Endometrial microvascular endothelial cells (primary cell): ENCODE data around the gene REV1. TPM values are rescaled to one million over a fixed set of nuclear protein-coding genes. Genes with fewer than 3 reads are reported as not detected.

Source experiments
- in situ Hi-C: cut with HindIII; loops from 2 replicates; pipeline ENCODE4 v1.10.0; 2017; ENCODE audit warnings: low sequenced_read_pairs, low pct_unique_long_range_greater_than_20kb; ENCODE audit errors: inconsistent ontology term
- total RNA-seq: library from RNA; depleted of rRNA; stranded (reverse); fragments of >200 nt; gene quantifications from one replicate; pipeline ENCODE4 v1.2.3, GENCODE V29; 2015; ENCODE audit errors: inconsistent ontology term

REV1 gene
- total RNA-seq, 1 donor from 2014 or later, result 17.7 TPM

DNA sequence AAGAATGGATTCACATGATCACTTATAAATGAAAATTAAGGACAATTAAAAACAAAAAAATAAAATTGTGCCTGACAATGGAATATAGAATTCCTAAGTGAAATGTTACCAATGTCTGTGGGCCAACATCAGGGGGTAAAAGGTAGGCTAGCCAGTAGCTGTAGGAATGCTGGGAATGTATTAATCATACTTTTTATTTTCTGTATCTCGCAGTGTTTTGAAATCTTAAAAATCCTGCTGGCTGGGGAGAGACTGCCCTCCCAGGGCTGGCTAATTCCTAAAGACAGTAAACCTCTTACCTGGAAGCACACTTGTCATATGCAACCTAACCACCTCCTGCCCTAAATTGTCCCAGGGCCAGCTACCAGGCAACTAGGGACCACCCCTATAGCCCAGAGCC lies 69.8 kb downstream of the REV1 start:
- in situ Hi-C loops, result no loop called here

DNA sequence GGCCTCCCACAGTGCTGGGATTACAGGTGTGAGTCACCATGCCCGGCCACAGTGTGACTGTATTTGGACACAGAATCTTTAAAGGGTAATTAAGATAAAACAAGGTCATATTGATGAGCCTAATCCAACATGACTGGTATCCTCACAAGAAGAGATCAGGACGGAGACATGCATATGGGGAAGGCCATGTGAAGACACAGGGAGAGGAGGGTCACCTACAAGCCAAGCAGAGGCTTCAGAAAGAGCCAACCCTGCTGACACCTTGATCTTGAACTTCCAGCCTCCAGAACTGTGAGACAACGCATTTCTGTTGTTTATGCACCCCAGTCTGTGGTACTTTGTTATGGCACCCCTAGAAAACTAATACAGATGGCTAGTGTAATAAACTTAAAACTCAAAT lies 72.4 kb downstream of the REV1 start:
- in situ Hi-C loops, result no loop called here

GRCh38 chr2:99414566-99414965 lies 75.3 kb downstream of the REV1 start:
- in situ Hi-C loops, result no loop called here

DNA sequence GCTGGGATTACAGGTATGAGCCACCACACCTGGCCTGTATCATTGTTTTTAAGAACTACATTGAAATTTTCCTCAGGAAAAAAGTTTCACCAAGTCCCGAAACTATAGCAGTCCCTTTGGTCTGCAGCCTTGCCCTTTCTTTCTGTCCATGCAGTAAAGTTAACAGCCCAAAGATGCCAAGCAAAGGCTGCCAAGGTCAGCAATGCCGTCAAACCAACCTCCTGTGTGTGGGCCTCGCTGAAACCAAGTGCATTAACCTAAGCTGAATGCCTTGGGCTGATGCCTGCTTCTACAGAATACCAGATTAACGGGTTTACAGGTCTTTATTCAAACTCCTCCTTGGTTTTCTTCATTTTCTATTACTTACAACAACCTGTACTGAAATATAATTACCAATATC lies 79.5 kb downstream of the REV1 start:
- in situ Hi-C loops, result no loop called here

DNA sequence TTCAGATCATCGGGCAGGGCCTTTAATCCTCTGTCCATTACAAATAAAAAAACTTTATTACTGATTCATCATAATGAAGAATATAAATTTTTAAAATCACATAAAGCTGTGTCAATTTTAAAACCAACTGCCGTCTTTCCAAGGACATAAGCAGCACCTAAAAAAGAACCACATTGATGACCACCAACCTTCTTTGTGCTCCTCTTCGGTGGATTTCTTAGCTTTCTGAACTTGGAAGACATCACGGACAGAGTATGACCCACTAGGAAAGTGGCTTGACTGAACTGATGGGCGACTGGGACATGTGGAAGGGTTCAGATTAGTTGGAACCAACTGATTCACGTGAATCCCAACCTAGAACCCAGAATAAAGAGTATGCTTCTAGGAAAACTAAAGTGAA lies 83.7 kb downstream of the REV1 start:
- in situ Hi-C loops, result no loop called here

DNA sequence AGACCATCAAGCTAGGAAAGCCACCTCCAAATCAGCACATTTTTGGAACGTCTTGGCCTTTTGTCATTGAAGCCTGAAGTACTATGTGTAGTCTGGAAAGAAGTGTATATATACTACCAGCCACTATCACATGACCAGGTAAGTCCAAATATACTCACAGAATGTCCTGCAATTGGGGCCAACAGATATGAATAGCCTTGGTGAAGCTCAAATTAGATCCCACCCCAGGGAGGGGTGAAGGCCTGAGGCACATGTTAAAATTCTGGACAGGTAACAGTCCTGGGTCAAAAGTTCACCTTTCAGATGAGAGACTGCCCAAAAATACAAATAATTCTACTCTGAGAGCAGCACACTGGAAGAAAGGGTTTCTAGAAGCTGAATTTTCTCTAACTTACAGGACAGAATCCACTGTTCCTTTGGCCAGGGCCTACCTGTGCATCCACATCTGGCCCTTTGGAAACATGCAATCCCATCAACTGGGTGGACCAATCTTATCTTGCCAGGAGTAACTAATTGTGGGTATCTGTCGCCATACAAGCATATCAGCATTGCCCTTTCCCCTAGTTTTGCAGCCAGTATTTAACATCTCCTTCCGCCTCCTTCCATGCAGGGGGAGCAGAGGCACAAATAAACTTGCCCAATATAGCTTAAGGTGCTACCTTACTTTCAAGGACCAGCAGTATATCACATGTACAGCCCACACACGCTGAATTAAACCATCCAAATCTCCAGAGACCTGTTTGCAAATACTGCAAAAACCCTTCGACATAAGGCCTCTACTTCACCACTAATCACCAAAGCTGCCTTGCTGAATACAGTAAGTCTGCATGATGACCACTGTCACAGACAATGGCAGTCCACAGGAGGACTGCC lies 84.8 kb downstream of the REV1 start:
- in situ Hi-C loops, result no loop called here

DNA sequence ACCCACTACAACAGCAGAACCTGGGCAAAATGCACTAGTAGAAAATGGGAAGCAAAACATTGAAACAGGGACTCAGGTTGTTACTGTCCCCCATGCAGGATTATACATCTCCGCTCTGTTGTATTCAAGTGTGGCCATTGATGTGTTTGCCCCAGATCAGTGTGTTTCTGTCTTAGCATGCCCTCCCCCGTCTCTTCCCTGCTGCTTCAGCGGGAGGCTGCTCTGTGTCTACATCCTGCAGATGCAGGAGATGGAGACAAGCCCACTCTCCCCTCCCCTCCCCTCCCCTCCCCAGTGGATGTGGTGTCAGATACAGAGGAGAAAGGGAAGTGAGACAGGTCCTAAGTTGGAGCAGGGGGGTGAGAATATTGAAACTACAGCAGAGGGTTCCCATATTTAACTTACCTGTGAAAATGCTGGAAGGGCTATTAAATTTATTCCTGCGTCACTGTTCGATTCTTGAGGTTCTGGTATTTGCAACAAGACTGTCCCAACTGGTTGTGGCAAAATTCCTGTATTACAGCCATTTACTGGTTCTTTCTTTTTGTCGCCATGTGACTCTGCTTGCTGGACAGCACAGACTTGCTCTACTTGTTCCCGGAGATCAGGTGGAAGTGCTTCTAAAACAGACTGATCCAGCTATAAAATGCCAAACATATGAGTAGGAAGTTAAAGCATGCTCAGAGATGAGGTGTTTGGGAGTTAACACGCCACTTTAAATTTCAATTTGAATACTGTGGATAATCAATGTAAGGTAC lies 85.6 kb downstream of the REV1 start:
- in situ Hi-C loops, result no loop called here

GRCh38 chr2:99403524-99403923 lies 86.3 kb downstream of the REV1 start:
- in situ Hi-C loops, result no loop called here

GRCh38 chr2:99403084-99403483 lies 86.7 kb downstream of the REV1 start:
- in situ Hi-C loops, result no loop called here

GRCh38 chr2:99401841-99402240 lies 88.0 kb downstream of the REV1 start:
- in situ Hi-C loops, result no loop called here

DNA sequence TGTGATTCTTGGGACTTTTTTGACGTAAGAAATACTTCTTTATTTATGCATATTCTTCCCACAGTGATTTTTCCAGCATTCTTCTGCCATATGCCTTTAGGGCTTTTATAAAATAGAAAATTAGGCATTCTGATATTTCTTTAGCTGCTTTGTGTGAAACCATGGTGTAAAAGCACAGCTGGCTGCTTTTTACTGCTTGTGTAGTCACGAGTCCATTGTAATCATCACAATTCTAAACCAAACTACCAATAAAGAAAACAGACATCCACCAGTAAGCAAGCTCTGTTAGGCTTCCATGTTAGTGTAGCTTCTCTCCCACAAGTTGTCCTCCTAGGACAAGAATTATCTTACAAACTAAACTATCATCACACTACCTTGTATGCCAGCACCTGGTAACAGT lies 90.0 kb downstream of the REV1 start:
- in situ Hi-C loops, result no loop called here

GRCh38 chr2:99399063-99399462 lies 90.8 kb downstream of the REV1 start:
- in situ Hi-C loops, result no loop called here

DNA sequence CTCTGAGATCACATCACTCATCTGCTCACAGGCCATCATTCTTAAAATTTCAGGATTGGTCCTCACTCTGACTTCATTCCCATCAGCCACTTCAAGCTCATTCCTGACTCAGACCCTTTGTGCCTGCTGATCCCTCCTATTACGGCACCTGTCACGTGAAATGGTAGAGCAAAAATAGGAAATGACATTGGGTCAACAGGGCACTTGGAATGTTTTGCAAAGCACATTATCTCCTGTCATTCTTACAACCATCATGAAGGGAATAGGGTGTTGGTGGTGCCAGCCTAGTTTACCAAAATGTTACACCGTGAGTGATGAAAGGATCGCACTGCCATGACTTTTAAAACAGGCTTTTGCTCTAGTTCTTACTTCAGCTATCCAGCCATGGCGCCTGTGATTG lies 91.5 kb downstream of the REV1 start:
- in situ Hi-C loops, result no loop called here

DNA sequence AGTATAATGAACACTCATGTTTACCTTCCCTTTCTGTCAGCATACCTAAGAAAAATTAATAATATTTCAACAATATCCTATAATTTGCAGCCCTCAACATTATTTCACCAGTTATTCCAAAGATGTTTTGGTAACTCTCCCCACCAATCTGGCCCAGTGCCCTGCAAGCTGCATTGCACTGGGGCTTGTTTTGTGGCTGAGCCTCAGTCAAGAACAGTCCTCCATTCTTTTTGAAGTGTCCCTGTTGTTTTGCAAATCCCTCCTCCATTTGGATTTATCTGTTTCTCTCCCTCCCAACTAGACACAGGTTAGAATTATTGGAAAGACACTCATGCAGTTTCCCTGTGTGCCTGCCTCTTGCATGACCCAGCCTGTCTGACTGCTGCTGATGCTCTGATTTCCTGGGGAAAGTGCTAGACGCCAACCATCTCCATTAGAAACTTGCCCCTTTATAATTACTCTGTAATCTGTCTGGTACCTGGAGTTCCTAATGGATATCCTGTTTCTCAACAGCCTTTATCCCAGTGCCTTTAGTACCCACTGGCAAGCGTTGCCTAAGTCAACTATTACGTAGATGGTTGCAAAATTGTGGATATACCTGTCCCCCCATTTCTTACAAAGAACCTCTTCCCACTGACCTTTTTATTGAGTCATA lies 92.4 kb downstream of the REV1 start:
- in situ Hi-C loops, result no loop called here

DNA sequence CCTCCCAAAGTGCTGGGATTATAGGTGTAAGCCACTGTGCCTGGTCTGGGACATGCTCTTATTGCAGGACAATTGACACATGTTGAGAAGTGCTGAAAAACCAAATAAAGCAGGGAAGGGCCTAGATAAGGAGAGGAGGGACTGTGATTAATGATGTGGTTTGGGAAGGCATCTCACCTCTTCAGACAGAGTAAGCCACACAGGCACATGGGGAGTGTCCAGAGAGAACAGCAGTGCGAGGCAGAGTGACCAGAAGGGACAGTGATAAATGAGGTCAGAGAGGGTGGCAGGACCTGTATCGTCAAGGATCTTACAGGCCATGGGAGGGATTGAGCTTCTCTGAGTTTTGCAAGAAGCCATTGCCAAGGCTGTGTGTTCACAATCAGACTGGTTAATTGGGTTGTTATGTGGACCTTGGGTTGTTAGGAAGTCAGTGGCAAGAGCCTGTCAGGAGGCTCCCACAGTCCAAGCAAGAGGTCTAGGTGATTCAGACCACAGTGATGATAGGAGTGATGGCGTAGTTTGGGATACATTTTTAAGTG lies 94.2 kb downstream of the REV1 start:
- in situ Hi-C loops, result no loop called here

DNA sequence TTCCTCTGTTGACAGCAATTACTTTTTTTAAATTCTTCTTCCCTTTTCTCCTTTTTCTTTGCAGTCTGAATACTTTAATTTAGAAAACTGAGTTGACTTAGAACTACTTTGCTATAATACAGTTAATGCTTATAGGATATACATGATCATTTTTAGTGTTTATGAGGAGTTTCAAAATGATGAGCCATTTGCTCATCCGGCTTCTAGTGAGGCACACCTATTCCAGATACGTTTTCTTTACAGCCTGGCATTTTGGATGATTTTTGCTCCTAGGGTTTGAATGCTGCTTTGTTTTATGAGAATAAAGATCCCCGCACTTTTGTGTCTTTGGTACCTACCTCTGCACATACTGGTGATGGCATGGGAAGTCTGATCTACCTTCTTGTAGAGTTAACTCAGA lies 99.9 kb downstream of the REV1 start:
- in situ Hi-C loops, result no loop called here

DNA sequence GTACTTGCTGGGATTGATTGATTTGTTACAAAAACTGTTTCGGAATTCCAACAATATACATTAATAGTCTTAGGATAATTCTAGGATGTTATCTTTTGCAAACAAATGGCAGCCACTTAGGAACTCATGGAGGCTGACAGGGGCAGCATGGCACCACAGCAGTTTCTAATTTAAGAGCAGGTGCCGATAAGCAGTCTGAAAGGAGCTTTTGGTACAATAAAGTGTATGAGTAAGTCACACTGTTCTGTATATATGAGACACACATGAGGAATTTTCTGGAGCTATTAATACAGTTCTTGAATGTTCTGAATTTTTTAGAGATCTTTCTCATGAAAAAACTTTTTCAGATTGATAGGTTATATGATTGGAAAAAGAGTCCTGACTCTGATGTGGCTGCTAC lies 100.4 kb downstream of the REV1 start:
- in situ Hi-C loops, result no loop called here

- in situ Hi-C loops, result no loop called here
These were observed 100.9 kb downstream of the REV1 start for GRCh38 chr2:99388892-99389291.

DNA sequence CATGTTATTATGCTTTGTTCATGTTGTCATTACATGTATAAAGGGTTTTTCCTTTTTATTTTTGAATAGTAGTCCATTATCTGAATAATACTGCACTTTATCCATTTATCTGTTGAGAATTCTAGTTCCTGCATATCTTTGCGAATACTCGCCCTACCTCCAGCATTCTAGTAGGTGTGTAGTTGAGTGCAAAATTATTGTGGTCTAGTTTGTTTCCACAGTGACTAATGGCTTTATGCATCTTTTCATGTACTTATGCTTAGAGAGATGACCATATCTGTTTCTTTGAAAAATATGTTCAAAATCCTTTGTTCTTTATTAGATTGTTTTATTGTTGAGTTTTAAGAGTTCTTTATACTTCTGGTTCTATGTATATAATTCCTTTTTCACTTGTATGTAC lies 103.8 kb downstream of the REV1 start:
- in situ Hi-C loops, result no loop called here

- in situ Hi-C loops, result no loop called here
These were observed 107.7 kb downstream of the REV1 start for GRCh38 chr2:99382143-99382542.
